Omental fat pad (tissue), 4 donors: ENCODE data around the gene CHI3L1. TPM values are rescaled to one million over a fixed set of nuclear protein-coding genes. Genes with fewer than 3 reads are reported as not detected.

Experiments used
- ATAC-seq: fragments of 150-250 bp; one replicate; pipeline ENCODE4 v1.9.1; 2016; ENCODE audit warnings: mild to moderate bottlenecking, moderate library complexity; ENCODE audit not compliant: low FRiP score
- DNase-seq: peaks from one replicate; pipeline ENCODE4 v3.0.0-alpha.2; 2019; ENCODE audit warnings: low spot score
- total RNA-seq, 4 donors: library from RNA; depleted of rRNA; stranded (reverse); fragments of >200 nt; gene quantifications; one replicate each; pipeline ENCODE4 v1.1.0, GENCODE V29; 2016
- TF ChIP-seq, protein P1 (sequence below), 3 donors: fragments of 450-650 bp; IDR thresholded peaks; one replicate each; pipeline ENCODE4 v1.5.1; 2016 to 2017; ENCODE audit warnings: antibody characterized with exemption in 3 of 3, mild to moderate bottlenecking in 3 of 3, moderate library complexity in 2 of 3

CHI3L1 gene
- total RNA-seq, 4 donors from 2014 or later = 0.47 to 338 (median 124) TPM

DNA sequence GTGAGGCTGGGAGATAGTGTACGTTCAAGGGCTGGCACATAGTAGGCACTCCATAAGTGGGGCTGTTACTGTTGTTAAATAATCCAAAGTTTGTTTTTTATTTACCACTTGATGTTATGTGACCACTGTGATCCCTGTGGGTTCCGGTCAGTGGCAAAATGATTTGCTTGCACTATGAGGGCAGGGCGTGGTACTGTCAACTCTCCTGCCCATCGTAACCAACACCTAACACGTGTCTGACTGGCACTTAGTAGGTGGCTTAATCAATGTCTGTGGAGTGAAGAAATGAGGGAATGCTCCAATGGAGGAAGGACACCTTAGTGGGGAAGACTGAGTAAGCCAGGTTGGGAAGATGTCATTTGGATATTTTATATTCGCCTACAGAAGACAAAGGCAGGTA, 44.4 kb downstream of the CHI3L1 start:
- DNase-seq = no peak
- TF ChIP-seq, protein P1, sequence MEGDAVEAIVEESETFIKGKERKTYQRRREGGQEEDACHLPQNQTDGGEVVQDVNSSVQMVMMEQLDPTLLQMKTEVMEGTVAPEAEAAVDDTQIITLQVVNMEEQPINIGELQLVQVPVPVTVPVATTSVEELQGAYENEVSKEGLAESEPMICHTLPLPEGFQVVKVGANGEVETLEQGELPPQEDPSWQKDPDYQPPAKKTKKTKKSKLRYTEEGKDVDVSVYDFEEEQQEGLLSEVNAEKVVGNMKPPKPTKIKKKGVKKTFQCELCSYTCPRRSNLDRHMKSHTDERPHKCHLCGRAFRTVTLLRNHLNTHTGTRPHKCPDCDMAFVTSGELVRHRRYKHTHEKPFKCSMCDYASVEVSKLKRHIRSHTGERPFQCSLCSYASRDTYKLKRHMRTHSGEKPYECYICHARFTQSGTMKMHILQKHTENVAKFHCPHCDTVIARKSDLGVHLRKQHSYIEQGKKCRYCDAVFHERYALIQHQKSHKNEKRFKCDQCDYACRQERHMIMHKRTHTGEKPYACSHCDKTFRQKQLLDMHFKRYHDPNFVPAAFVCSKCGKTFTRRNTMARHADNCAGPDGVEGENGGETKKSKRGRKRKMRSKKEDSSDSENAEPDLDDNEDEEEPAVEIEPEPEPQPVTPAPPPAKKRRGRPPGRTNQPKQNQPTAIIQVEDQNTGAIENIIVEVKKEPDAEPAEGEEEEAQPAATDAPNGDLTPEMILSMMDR (IDR thresholded peaks at IDR 0.05) = no peak
- ATAC-seq = no peak

DNA sequence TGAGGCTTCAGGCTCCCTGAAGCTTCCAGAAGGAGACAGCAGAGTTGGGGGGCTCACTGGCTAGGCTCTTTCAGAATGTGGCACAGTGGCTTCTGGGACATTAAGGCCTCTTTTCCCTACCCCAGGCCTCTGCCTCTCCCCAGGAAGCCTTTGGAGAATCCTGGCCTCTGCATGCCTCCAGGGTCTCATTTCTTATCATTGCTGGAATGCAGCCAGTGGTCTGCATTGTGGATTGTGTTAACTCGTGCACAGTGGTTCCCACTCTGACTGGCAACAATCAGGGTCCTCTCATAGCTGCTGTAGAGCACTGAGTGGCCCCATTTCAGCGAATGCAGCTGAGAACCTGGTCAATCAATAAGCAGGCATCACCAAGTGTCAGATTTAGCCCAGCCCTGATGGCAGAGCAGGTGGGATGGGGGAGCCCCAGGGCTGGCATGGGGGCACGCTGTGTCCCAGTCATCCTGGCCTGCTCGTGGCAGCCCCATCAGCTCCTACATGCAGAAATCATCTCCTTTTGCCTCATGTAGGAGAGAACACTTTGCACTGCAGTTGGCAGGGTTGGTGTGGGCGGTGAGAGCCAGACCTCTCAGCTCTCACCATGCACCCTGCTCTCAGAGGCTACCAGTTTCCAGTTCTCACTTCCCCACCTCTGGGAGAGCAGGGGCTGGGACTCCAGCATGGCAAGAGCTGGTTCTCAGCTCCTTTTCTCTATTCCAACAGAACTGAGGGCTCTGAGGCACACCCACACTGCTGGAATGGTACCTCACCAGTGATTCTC, 45.6 kb downstream of the CHI3L1 start:
- no peak for ATAC-seq
- no peak for DNase-seq
- TF ChIP-seq, protein P1 (IDR thresholded peaks at IDR 0.05) = no peak

DNA sequence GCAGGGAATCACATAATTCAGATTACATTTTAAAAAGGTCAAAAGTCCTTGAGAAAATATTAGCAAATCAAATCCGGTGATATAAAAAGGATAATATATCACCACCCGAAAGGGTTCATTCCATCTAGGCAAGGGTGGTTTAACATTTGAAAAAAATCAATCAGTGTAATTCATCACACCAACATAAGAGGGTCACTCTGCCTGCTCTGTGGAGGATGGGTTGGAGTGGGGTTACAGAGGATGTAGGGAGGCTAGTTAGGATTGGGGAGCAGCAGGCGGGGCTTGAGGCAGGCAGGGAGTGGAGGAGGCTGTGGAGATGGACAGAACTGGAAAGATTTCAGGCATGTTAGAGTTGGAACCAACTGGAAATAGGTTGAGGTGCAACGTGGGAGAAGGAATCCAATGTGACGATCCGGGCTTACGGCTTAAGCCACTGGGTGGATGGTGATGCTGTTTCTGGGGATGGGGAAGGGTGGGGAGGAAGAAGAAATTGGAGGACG, 46.5 kb downstream of the CHI3L1 start:
- ATAC-seq (no peak), DNase-seq (no peak)
- TF ChIP-seq, protein P1 (IDR thresholded peaks at IDR 0.05) = no peak

DNA sequence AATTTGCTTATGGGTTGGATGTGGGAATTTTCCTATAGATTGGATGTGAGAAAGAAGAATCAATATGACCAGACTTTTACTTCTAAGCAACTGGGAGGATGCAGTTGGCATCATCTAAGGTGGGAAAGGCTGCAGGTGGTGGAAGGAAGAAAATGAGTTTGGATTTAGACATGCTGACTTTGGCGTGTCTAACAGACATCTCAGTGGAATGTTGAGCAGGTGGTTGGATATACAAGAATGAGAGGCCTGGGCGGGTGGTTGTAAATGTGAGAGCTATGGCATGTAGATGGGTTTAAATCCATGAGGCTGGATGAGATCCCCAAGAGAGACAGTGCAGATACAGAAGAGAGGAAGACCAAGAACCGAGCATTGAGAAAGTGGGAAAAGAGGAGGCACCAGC, 48.4 kb downstream of the CHI3L1 start:
- DNase-seq = no peak
- no peak for ATAC-seq
- TF ChIP-seq, protein P1 (IDR thresholded peaks at IDR 0.05) = no peak

DNA sequence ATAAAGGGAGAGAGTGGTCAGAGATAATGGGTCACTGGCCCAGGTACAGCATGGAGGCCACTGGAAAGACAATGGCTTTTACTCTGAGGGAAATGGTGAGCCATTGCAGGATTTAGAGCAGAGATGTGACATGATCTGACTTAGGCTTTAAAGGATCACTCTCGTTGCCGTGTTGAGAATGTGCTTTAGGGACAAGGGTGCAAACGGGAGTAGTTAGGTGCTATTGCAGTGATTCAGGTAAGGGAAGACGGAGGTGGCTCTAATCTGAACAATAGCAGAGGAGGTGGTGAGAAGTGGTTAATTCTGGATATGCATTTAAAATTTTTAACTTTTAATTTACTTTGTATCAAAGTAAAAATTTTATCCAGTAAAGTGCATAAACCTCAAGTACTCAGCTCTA, 49.2 kb downstream of the CHI3L1 start:
- DNase-seq (no peak), ATAC-seq (no peak)
- TF ChIP-seq, protein P1 (IDR thresholded peaks at IDR 0.05) = no peak

DNA sequence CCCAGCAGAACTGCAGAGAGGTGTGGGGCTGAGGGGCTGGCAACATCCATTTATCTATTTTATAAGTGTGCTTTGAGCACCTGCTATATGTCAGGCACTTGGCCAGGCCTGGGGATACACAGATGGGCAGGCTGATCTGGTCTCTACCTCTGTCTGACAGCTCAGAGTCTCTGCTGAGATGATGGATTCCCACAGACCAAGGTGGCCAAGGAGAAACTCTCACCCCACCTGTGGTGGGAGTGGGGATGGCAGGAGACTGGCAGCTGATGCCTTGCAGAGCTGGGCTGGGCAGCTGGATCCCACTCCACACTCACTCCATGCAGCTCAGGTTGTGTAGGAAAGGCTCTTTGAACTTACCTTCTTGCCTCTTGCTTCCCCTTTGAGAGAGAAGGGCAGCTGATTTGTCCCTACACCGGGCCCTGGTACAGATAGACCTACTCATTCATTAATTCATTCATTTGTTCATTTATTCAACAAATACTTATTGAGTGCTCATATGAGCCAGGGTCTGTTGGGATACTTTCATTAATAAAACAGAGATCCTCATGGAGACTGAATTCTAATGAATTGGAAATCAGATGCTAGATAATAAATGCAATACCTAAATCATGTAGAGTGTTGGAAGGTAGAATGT, 50.0 kb downstream of the CHI3L1 start:
- TF ChIP-seq, protein P1 (IDR thresholded peaks at IDR 0.05) = no peak
- DNase-seq (no peak), ATAC-seq (no peak)
